Measurements from ENCODE around the gene PNPT1.

DNA sequence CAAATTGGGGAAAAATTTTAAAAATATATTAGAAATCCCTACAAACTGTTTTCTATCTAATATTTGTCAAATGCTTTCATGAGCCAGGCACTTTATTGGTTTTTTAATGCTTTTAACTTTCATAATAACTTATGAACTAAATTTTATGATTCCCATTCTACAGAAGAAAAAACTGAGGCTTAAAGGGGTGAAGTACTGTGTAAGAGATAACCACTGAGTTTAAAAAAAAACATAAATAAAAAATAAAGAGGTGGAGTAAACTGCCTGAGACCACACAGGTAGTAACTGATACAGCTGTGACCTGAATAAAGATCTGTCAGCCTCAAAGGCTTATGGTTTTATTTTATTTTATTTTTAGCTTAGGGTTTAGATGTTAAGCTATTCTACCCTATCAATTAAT is 24.7 kb downstream of the PNPT1 start:
- TF ChIP-seq POLR2AphosphoS5 (IDR thresholded peaks at IDR 0.05; ENCODE audit: borderline replicate concordance, low read depth, low read length) (no peak), EZH2 (IDR thresholded peaks at IDR 0.05) (no peak), FOXP2 (optimal IDR thresholded peaks at IDR 0.05; ENCODE audit: control extremely low read depth, extremely low read length, insufficient read depth) (no peak)
